Measurements from ENCODE around the gene CFAP410. TPM values are rescaled to one million over a fixed set of nuclear protein-coding genes. Genes with fewer than 3 reads are reported as not detected.

The CFAP410 gene
- total and polyA plus RNA-seq, 2 of the 13 experiments (the other 11 are each of a cell fraction or from before 2014, with no cell fraction given), result 8.0 to 20.1 TPM

Other genes with a start within 250 kb of the CFAP410 start
- gene PWP2, start 232.0 kb downstream of the CFAP410 start, total RNA-seq (2016; rRNA removed; fragmentation: Illumina TruSeq; extraction: Trizol), result 17.0 and 17.7 TPM in 2 replicates
- gene PWP2, start 232.0 kb downstream of the CFAP410 start, polyA plus RNA-seq (2011; rRNA removed), result 7.7 and 9.6 TPM in 2 replicates
- 25.7 and 38.9 TPM in 2 replicates for gene GATD3, start 205.7 kb downstream of the CFAP410 start, total RNA-seq (2016; rRNA removed; fragmentation: Illumina TruSeq; extraction: Trizol)
- 24.2 and 31.8 TPM in 2 replicates for gene GATD3, start 205.7 kb downstream of the CFAP410 start, polyA plus RNA-seq (2011; rRNA removed)
- 0.45 and 0.51 TPM in 2 replicates for gene ICOSLG, start 98.4 kb downstream of the CFAP410 start, total RNA-seq (2016; rRNA removed; fragmentation: Illumina TruSeq; extraction: Trizol)
- gene ICOSLG, start 98.4 kb downstream of the CFAP410 start, polyA plus RNA-seq (2011; rRNA removed), result 1.3 and 2.9 TPM in 2 replicates
- 1.7 TPM in 1 of 2 replicates, not detected in the other for gene DNMT3L, start 77.5 kb downstream of the CFAP410 start, total RNA-seq (2016; rRNA removed; fragmentation: Illumina TruSeq; extraction: Trizol)
- 0.75 and 1.4 TPM in 2 replicates for gene DNMT3L, start 77.5 kb downstream of the CFAP410 start, polyA plus RNA-seq (2011; rRNA removed)
- not detected in 2 replicates for gene AIRE, start 53.5 kb downstream of the CFAP410 start, total RNA-seq (2016; rRNA removed; fragmentation: Illumina TruSeq; extraction: Trizol)
- gene AIRE, start 53.5 kb downstream of the CFAP410 start, polyA plus RNA-seq (2011; rRNA removed), result not detected in 2 replicates
- 87.6 and 106 TPM in 2 replicates for gene PFKL, start 39.3 kb downstream of the CFAP410 start, total RNA-seq (2016; rRNA removed; fragmentation: Illumina TruSeq; extraction: Trizol)
- 92.8 and 113 TPM in 2 replicates for gene PFKL, start 39.3 kb downstream of the CFAP410 start, polyA plus RNA-seq (2011; rRNA removed)
- 0.07 TPM in 1 of 2 replicates, not detected in the other for gene TRPM2, start 14.2 kb upstream of the CFAP410 start, total RNA-seq (2016; rRNA removed; fragmentation: Illumina TruSeq; extraction: Trizol)
- 0.09 and 0.20 TPM in 2 replicates for gene TRPM2, start 14.2 kb upstream of the CFAP410 start, polyA plus RNA-seq (2011; rRNA removed)
- 3.9 and 4.8 TPM in 2 replicates for gene LRRC3, start 116.1 kb upstream of the CFAP410 start, total RNA-seq (2016; rRNA removed; fragmentation: Illumina TruSeq; extraction: Trizol)
- 16.5 and 24.3 TPM in 2 replicates for gene LRRC3, start 116.1 kb upstream of the CFAP410 start, polyA plus RNA-seq (2011; rRNA removed)
- gene KRTAP10-1, start 200.8 kb upstream of the CFAP410 start, total RNA-seq (2016; rRNA removed; fragmentation: Illumina TruSeq; extraction: Trizol), result not detected in 2 replicates
- not detected in 2 replicates for gene KRTAP10-1, start 200.8 kb upstream of the CFAP410 start, polyA plus RNA-seq (2011; rRNA removed)
- gene KRTAP10-2, start 212.1 kb upstream of the CFAP410 start, total RNA-seq (2016; rRNA removed; fragmentation: Illumina TruSeq; extraction: Trizol), result not detected in 2 replicates
- gene KRTAP10-2, start 212.1 kb upstream of the CFAP410 start, polyA plus RNA-seq (2011; rRNA removed), result not detected in 2 replicates
- gene KRTAP10-3, start 219.4 kb upstream of the CFAP410 start, total RNA-seq (2016; rRNA removed; fragmentation: Illumina TruSeq; extraction: Trizol), result not detected in 2 replicates
- not detected in 2 replicates for gene KRTAP10-3, start 219.4 kb upstream of the CFAP410 start, polyA plus RNA-seq (2011; rRNA removed)
- gene KRTAP10-4, start 234.3 kb upstream of the CFAP410 start, total RNA-seq (2016; rRNA removed; fragmentation: Illumina TruSeq; extraction: Trizol), result not detected in 2 replicates
- gene KRTAP10-4, start 234.3 kb upstream of the CFAP410 start, polyA plus RNA-seq (2011; rRNA removed), result not detected in 2 replicates
- gene KRTAP10-5, start 241.2 kb upstream of the CFAP410 start, total RNA-seq (2016; rRNA removed; fragmentation: Illumina TruSeq; extraction: Trizol), result not detected in 2 replicates
- gene KRTAP10-5, start 241.2 kb upstream of the CFAP410 start, polyA plus RNA-seq (2011; rRNA removed), result not detected in 2 replicates